Astrocyte of the spinal cord (primary cell): ENCODE data around the gene SNIP1.

Experiments
- DNase-seq: peaks from one replicate; pipeline ENCODE4 v3.0.0; 2011; ENCODE audit warnings: low read depth, low spot score
- H3K4me3 ChIP-seq: 2 replicates; pipeline ENCODE4 v1.5.1; 2011; ENCODE audit warnings: low read depth, mild to moderate bottlenecking, low read length, moderate library complexity
- CTCF ChIP-seq: IDR thresholded peaks from 2 replicates; pipeline ENCODE4 v1.5.1; 2012; ENCODE audit warnings: low read depth, mild to moderate bottlenecking, low read length, inconsistent platforms
- in situ Hi-C: cut with HindIII; loops from 2 replicates; pipeline ENCODE4 v1.10.0; 2017; ENCODE audit warnings: low sequenced_read_pairs

Gene SNIP1

DNA sequence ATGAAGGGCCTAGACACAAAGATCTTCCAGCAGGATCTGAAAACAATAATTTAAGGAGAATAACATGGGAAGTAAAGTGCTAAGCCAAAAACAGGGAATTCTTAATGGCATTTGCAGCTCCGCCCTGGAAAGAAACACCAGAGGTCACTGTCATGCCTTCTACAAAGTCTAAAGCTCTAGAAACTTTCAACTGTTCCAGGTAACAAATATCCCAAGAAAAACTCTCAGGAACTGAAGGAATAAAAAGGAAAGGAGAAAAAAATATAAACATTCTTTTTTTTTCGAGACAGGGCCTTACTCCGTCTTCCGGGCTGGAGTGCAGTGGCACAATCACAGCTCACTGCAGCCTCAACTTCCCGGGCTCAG is 66.5 kb downstream of the SNIP1 start:
- in situ Hi-C loops, result no loop called here

GRCh38 chr1:37486680-37487618 is 67.1 kb downstream of the SNIP1 start:
- H3K4me3 ChIP-seq, result no peak overlapping the region
- in situ Hi-C loops, result no loop called here
- DNase-seq, result peak; percentile 66
- TF ChIP-seq CTCF, result peak; percentile 99

More for the DNA sequence above, 66.5 kb downstream of the SNIP1 start:
- TF ChIP-seq CTCF, result no peak
- no peak overlapping the region for H3K4me3 ChIP-seq
- no peak for DNase-seq

GRCh38 chr1:37485902-37486679 is 68.0 kb downstream of the SNIP1 start:
- no peak for DNase-seq
- in situ Hi-C loops, result no loop called here
- H3K4me3 ChIP-seq, result no peak overlapping the region
- TF ChIP-seq CTCF, result no peak
